Activated CD4-positive, alpha-beta T cell treated with anti-CD3 and anti-CD28 coated beads, Interleukin-2, Interleukin-4, amounts not matched to agents 100 ng/mL and 50 ng/mL, durations not matched to agents 16 hours and 8 hours (primary cell): ENCODE results near the gene PARD3B.
"Not testable (repeated sequence)": the region's sequence is repeated elsewhere in the genome, so short reads cannot be mapped to it uniquely, and the experiment has no call there.

Experiments used
- DNase-seq: peaks from one replicate; pipeline ENCODE4 v3.0.0-alpha.2; 2020; ENCODE audit warnings: low spot score

PARD3B gene

GRCh38 chr2:205477016-205477705, 931.9 kb downstream of the PARD3B start:
- no peak for DNase-seq

GRCh38 chr2:205481861-205482260, 936.6 kb downstream of the PARD3B start:
- DNase-seq = no peak

GRCh38 chr2:205482399-205483081, 937.3 kb downstream of the PARD3B start:
- DNase-seq = no peak

GRCh38 chr2:205483095-205483494, 937.8 kb downstream of the PARD3B start:
- no peak for DNase-seq

GRCh38 chr2:205484215-205484614, 938.9 kb downstream of the PARD3B start:
- no peak for DNase-seq

GRCh38 chr2:205484764-205485163, 939.5 kb downstream of the PARD3B start:
- DNase-seq = no peak

GRCh38 chr2:205493528-205493927, 948.3 kb downstream of the PARD3B start:
- DNase-seq = not testable (repeated sequence)

- no peak for DNase-seq
Measured at GRCh38 chr2:205494537-205495235, 949.4 kb downstream of the PARD3B start.

GRCh38 chr2:205495819-205496218, 950.5 kb downstream of the PARD3B start:
- DNase-seq = no peak

GRCh38 chr2:205496370-205496769, 951.1 kb downstream of the PARD3B start:
- DNase-seq = no peak

- no peak for DNase-seq
Measured at GRCh38 chr2:205496772-205497171, 951.5 kb downstream of the PARD3B start.

GRCh38 chr2:205499006-205499405, 953.7 kb downstream of the PARD3B start:
- DNase-seq = no peak

GRCh38 chr2:205500065-205500464, 954.8 kb downstream of the PARD3B start:
- DNase-seq = no peak

- no peak for DNase-seq
Measured at GRCh38 chr2:205500951-205501350, 955.7 kb downstream of the PARD3B start.

- DNase-seq = no peak
Measured at GRCh38 chr2:205501826-205502225, 956.6 kb downstream of the PARD3B start.

GRCh38 chr2:205505371-205505770, 960.1 kb downstream of the PARD3B start:
- no peak for DNase-seq

- no peak for DNase-seq
Measured at GRCh38 chr2:205509655-205510054, 964.4 kb downstream of the PARD3B start.

GRCh38 chr2:205510345-205510744, 965.1 kb downstream of the PARD3B start:
- DNase-seq = no peak

- DNase-seq = no peak
Measured at GRCh38 chr2:205511221-205511620, 965.9 kb downstream of the PARD3B start.

- DNase-seq = no peak
Measured at GRCh38 chr2:205511641-205512040, 966.4 kb downstream of the PARD3B start.

- no peak for DNase-seq
Measured at GRCh38 chr2:205520311-205520710, 975.0 kb downstream of the PARD3B start.

- DNase-seq = no peak
Measured at GRCh38 chr2:205524656-205525055, 979.4 kb downstream of the PARD3B start.

GRCh38 chr2:205527801-205528200, 982.5 kb downstream of the PARD3B start:
- no peak for DNase-seq
